ENCODE results near the gene KRT23.

DNA sequence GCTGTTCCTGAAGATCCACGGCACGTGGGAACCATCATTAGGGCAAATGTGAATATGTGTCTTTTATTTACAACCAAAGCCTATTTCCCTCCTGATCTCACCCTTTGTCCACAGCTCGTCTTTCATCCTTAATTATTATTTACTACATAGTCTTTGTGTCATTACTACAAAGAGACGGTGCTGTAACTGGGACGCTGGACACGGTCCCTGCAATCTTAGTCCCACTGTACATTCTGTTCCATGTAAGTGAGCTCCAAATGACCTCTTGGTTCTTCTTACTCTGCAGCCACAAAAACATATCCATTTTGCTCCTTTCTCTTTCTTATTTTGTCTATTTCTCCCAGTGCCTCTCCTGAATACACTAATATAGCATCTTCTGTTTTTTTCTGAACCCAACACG is 12.7 kb upstream of the KRT23 start:
- TF ChIP-seq, protein P1, sequence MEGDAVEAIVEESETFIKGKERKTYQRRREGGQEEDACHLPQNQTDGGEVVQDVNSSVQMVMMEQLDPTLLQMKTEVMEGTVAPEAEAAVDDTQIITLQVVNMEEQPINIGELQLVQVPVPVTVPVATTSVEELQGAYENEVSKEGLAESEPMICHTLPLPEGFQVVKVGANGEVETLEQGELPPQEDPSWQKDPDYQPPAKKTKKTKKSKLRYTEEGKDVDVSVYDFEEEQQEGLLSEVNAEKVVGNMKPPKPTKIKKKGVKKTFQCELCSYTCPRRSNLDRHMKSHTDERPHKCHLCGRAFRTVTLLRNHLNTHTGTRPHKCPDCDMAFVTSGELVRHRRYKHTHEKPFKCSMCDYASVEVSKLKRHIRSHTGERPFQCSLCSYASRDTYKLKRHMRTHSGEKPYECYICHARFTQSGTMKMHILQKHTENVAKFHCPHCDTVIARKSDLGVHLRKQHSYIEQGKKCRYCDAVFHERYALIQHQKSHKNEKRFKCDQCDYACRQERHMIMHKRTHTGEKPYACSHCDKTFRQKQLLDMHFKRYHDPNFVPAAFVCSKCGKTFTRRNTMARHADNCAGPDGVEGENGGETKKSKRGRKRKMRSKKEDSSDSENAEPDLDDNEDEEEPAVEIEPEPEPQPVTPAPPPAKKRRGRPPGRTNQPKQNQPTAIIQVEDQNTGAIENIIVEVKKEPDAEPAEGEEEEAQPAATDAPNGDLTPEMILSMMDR (IDR thresholded peaks at IDR 0.05 in 2 of 3, conservative IDR thresholded peaks at IDR 0.05 in 1 of 3; ENCODE audit: borderline replicate concordance in 1 of 3, insufficient read depth in 1 of 3, low read depth in 2 of 3, low read length in 2 of 3), result no peak
- no peak for TF ChIP-seq POLR2A (IDR thresholded peaks at IDR 0.05; ENCODE audit: borderline replicate concordance, extremely low read depth, insufficient read depth, insufficient read length)
- TF ChIP-seq, protein P2, sequence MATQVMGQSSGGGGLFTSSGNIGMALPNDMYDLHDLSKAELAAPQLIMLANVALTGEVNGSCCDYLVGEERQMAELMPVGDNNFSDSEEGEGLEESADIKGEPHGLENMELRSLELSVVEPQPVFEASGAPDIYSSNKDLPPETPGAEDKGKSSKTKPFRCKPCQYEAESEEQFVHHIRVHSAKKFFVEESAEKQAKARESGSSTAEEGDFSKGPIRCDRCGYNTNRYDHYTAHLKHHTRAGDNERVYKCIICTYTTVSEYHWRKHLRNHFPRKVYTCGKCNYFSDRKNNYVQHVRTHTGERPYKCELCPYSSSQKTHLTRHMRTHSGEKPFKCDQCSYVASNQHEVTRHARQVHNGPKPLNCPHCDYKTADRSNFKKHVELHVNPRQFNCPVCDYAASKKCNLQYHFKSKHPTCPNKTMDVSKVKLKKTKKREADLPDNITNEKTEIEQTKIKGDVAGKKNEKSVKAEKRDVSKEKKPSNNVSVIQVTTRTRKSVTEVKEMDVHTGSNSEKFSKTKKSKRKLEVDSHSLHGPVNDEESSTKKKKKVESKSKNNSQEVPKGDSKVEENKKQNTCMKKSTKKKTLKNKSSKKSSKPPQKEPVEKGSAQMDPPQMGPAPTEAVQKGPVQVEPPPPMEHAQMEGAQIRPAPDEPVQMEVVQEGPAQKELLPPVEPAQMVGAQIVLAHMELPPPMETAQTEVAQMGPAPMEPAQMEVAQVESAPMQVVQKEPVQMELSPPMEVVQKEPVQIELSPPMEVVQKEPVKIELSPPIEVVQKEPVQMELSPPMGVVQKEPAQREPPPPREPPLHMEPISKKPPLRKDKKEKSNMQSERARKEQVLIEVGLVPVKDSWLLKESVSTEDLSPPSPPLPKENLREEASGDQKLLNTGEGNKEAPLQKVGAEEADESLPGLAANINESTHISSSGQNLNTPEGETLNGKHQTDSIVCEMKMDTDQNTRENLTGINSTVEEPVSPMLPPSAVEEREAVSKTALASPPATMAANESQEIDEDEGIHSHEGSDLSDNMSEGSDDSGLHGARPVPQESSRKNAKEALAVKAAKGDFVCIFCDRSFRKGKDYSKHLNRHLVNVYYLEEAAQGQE (IDR thresholded peaks at IDR 0.05; ENCODE audit: low read depth), result no peak
- 0 out of 2 replicates have a peak, but pooled peaks have one; percentile 8 for TF ChIP-seq FOSL1 (IDR thresholded peaks at IDR 0.05; ENCODE audit: low read depth)

Measured in HCT116 (cell line).